Right kidney (tissue), 9 donors: Measurements from ENCODE around the gene WDR88.
"Not testable (repeated sequence)": the region's sequence is repeated elsewhere in the genome, so short reads cannot be mapped to it uniquely, and the experiment has no call there.

Source experiments
- DNase-seq: peaks from one replicate; pipeline ENCODE4 v3.0.0-alpha.2; 2016
- long read RNA-seq, 8 donors: transcript quantifications; one replicate each; lab custom pipeline, GENCODE V29; 2026

Gene WDR88
- long read RNA-seq, donor 1, result 0 reads
- long read RNA-seq, donor 2, result 0 reads
- long read RNA-seq, donor 3, result 0 reads
- long read RNA-seq, donor 4, result 0 reads
- long read RNA-seq, donor 5, result 0 reads
- long read RNA-seq, donor 6, result 0 reads
- long read RNA-seq, donor 7, result 0 reads
- long read RNA-seq, donor 8, result 0 reads

- DNase-seq, result no peak
Measured at GRCh38 chr19:33132021-33132420, at the start of gene WDR88. TSS of gene WDR88 (plus strand) at chr19:33132114. CDS start at chr19:33132170, 56 bp downstream.

GRCh38 chr19:33085570-33086128, 46.3 kb upstream of the WDR88 start:
- no peak for DNase-seq

- no peak for DNase-seq
Measured at GRCh38 chr19:33086955-33087354, 45.0 kb upstream of the WDR88 start.

- DNase-seq, result no peak
Measured at GRCh38 chr19:33089010-33089409, 42.9 kb upstream of the WDR88 start.

GRCh38 chr19:33090179-33090578, 41.7 kb upstream of the WDR88 start:
- DNase-seq, result no peak

GRCh38 chr19:33093420-33094210, 38.3 kb upstream of the WDR88 start:
- no peak for DNase-seq

GRCh38 chr19:33094436-33095067, 37.4 kb upstream of the WDR88 start:
- DNase-seq, result peak; percentile 57

GRCh38 chr19:33096005-33096404, 35.9 kb upstream of the WDR88 start:
- DNase-seq, result no peak

GRCh38 chr19:33098055-33098534, 33.8 kb upstream of the WDR88 start:
- no peak for DNase-seq

- DNase-seq, result no peak
Measured at GRCh38 chr19:33100894-33101644, 30.8 kb upstream of the WDR88 start.

- DNase-seq, result no peak
Measured at GRCh38 chr19:33102893-33103292, 29.0 kb upstream of the WDR88 start.

- no peak for DNase-seq
Measured at GRCh38 chr19:33108161-33108560, 23.8 kb upstream of the WDR88 start.

- DNase-seq, result no peak
Measured at GRCh38 chr19:33110137-33110910, 21.6 kb upstream of the WDR88 start.

GRCh38 chr19:33111587-33111986, 20.3 kb upstream of the WDR88 start:
- no peak for DNase-seq

GRCh38 chr19:33114312-33114711, 17.6 kb upstream of the WDR88 start:
- no peak for DNase-seq

- no peak for DNase-seq
Measured at GRCh38 chr19:33117501-33117900, 14.4 kb upstream of the WDR88 start.

GRCh38 chr19:33118643-33119042, 13.3 kb upstream of the WDR88 start:
- DNase-seq, result no peak

GRCh38 chr19:33124207-33125098, 7.5 kb upstream of the WDR88 start:
- no peak for DNase-seq

- DNase-seq, result peak; percentile 26
Measured at GRCh38 chr19:33125929-33126388, 6.0 kb upstream of the WDR88 start.

GRCh38 chr19:33126712-33127111, 5.2 kb upstream of the WDR88 start:
- DNase-seq, result not testable (repeated sequence)
